Endothelial cell (in vitro differentiated cells): ENCODE data around the gene TMPRSS6. TPM values are rescaled to one million over a fixed set of nuclear protein-coding genes. Genes with fewer than 3 reads are reported as not detected.

Experiments used
- DNase-seq: peaks from one replicate; pipeline ENCODE4 v3.0.0; 2021; ENCODE audit warnings: low spot score
- H3K27ac Mint-ChIP-seq: one replicate; pipeline ENCODE4 v1.8.0; 2021; ENCODE audit warnings: mixed read lengths, inconsistent platforms; ENCODE audit not compliant: unreplicated experiment
- H3K27me3 Mint-ChIP-seq: one replicate; pipeline ENCODE4 v1.8.0; 2021; ENCODE audit warnings: mild to moderate bottlenecking, moderate library complexity, mixed read lengths, inconsistent platforms; ENCODE audit not compliant: unreplicated experiment
- H3K36me3 Mint-ChIP-seq: one replicate; pipeline ENCODE4 v1.8.0; 2021; ENCODE audit warnings: mild to moderate bottlenecking, low read depth, mixed read lengths, inconsistent platforms; ENCODE audit not compliant: unreplicated experiment
- H3K4me1 Mint-ChIP-seq: one replicate; pipeline ENCODE4 v1.8.0; 2021; ENCODE audit warnings: mild to moderate bottlenecking, mixed read lengths, inconsistent platforms; ENCODE audit not compliant: unreplicated experiment
- H3K4me3 Mint-ChIP-seq: one replicate; pipeline ENCODE4 v1.8.0; 2021; ENCODE audit warnings: mild to moderate bottlenecking, mixed read lengths, inconsistent platforms; ENCODE audit not compliant: unreplicated experiment
- H3K9me3 Mint-ChIP-seq: one replicate; pipeline ENCODE4 v1.8.0; 2021; ENCODE audit warnings: mixed read lengths, inconsistent platforms; ENCODE audit not compliant: unreplicated experiment
- CTCF ChIP-seq: fragments of 200-600 bp; sonication (generic); IDR thresholded peaks from one replicate; pipeline ENCODE4 v1.5.0; 2021; ENCODE audit warnings: antibody characterized with exemption; ENCODE audit not compliant: unreplicated experiment
- total RNA-seq: library from RNA; stranded (reverse); fragmentation: NEBNext Ultra II Directional; extraction: Animal tissue kit (Norgen Biotek cat#: 25700); gene quantifications from one replicate; pipeline ENCODE4 v1.2.1, GENCODE V29; 2021; ENCODE audit not compliant: unreplicated experiment

Gene TMPRSS6
- total RNA-seq, 1 donor from 2014 or later, result not detected

DNA sequence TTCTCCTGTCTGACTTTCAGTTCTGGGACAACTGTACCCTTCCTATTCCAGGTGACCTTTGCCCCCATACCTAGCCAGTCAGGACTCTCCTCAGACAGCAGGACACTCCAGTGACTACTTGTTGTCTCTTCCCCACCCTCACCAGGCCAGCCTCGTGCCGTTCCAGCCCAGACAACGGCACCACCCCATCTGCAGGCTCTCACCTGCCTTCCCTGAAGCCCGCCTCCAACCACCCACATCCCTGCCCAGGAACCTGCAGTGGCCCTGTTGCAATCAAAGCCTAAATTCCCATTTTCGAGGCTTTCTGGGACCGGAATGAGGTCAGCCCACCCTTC is 36.5 kb upstream of the TMPRSS6 start:
- TF ChIP-seq CTCF, result no peak
- Mint-ChIP-seq H3K27ac (no peak overlapping the region), H3K36me3 (no peaks in the 10 kb centered on the region), H3K9me3 (no peaks in the 10 kb centered on the region), H3K27me3 (peaks cover 22% of the 10 kb centered on the region), H3K4me3 (no peak overlapping the region), H3K4me1 (peaks cover 3% of the 10 kb centered on the region)
- DNase-seq, result no peak

DNA sequence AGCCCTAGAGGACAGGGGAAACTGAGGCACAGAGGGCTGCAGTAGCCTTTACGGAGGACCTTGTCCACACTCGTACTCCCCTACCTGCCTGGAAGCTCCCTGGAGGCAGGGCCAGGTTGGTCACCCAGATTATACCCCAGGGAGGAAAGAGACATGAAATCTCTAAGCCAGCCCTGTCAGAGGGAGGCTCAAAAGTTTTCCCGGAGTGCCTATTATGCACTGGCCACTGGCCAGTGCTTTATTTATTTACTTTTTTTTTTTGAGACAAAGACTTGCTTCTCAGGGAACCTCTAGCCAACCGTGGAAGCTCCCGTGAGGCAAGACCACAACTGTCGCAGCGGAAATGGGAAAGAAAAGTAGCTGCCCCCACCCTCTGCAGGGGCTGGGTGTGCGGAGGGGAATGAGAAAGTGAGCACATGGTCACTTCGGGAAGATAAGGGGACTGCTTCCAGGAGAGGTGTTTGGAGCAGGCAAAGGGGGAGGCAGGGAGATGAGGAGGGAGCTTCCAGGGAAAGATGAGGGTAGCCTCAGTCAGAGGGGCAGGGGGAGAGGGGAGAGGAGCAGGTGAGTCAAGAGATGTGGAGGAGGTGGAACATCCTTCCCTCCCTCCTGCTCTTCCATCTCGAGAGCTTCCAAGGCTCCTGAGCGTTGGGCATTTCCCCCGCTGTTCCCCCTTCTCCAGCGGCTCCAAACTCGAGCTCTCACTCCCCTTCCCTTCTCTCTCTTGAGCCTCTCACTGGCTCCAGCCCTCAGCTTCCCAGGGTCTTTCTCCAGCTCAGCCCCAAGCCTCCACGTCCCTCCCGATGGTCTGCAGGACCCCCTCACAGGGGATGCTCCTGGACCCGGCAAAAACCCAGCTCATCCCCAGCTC is 35.9 kb upstream of the TMPRSS6 start:
- Mint-ChIP-seq H3K27ac (no peak overlapping the region), H3K27me3 (peaks cover 22% of the 10 kb centered on the region), H3K4me3 (no peak overlapping the region), H3K4me1 (peaks cover 3% of the 10 kb centered on the region), H3K36me3 (no peaks in the 10 kb centered on the region), H3K9me3 (no peaks in the 10 kb centered on the region)
- no peak for DNase-seq
- TF ChIP-seq CTCF, result no peak

GRCh38 chr22:37144180-37144554 is 34.7 kb upstream of the TMPRSS6 start:
- H3K27me3 Mint-ChIP-seq, result peaks cover 21% of the 10 kb centered on the region
- H3K36me3 Mint-ChIP-seq, result no peaks in the 10 kb centered on the region
- H3K4me3 Mint-ChIP-seq, result no peak overlapping the region
- DNase-seq, result no peak
- TF ChIP-seq CTCF, result no peak
- no peaks in the 10 kb centered on the region for H3K9me3 Mint-ChIP-seq
- H3K27ac Mint-ChIP-seq, result no peak overlapping the region
- no peaks in the 10 kb centered on the region for H3K4me1 Mint-ChIP-seq

GRCh38 chr22:37141971-37142370 is 32.5 kb upstream of the TMPRSS6 start:
- H3K4me1 Mint-ChIP-seq, result no peaks in the 10 kb centered on the region
- H3K27ac Mint-ChIP-seq, result no peak overlapping the region
- no peaks in the 10 kb centered on the region for H3K36me3 Mint-ChIP-seq
- DNase-seq, result no peak
- TF ChIP-seq CTCF, result no peak
- H3K27me3 Mint-ChIP-seq, result peaks cover 19% of the 10 kb centered on the region
- no peaks in the 10 kb centered on the region for H3K9me3 Mint-ChIP-seq
- no peak overlapping the region for H3K4me3 Mint-ChIP-seq

DNA sequence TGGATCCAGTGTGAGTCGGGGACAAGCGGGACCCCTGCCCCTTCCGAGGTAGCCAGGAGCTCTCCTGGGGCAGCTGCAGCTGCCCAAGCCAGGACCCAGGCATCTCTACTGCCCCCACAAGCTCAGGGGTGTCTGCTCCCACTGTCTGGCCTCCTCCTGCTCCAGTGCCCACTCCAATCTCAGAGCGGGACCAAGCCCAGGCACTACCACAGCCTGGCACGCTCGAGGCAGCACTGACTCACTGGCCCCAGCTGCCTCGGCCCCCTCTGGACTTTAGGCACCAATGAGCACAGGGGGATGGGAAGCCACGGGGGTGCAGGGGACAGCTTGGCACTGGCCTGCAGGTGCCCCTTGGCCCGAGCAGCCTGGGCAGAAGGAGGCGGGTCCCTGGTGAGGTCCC is 32.0 kb upstream of the TMPRSS6 start:
- no peaks in the 10 kb centered on the region for H3K4me1 Mint-ChIP-seq
- peaks cover 24% of the 10 kb centered on the region for H3K27me3 Mint-ChIP-seq
- no peaks in the 10 kb centered on the region for H3K9me3 Mint-ChIP-seq
- H3K4me3 Mint-ChIP-seq, result no peak overlapping the region
- no peak overlapping the region for H3K27ac Mint-ChIP-seq
- no peak for DNase-seq
- no peaks in the 10 kb centered on the region for H3K36me3 Mint-ChIP-seq
- no peak for TF ChIP-seq CTCF
